WTC11 (cell line): ENCODE measurements around the gene USP43. TPM values are rescaled to one million over a fixed set of nuclear protein-coding genes. Genes with fewer than 3 reads are reported as not detected.

Source experiments
- ATAC-seq: fragments of 200-7000 bp; cut with Tn5 transposase; 2 replicates; pipeline ENCODE4 v1.10.0; 2021; ENCODE audit warnings: mild to moderate bottlenecking, moderate library complexity
- CTCF ChIA-PET: fragments of 300-600 bp; sonication (Branson Sonifier 250); formaldehyde crosslinking; loops from one replicate; lab custom pipeline; 2021; ENCODE audit warnings: antibody characterized with exemption; lab: Charles Lee
- POLR2A ChIA-PET: fragments of 350-600 bp; sonication (Branson Sonifier 250); formaldehyde crosslinking; loops from one replicate; lab custom pipeline; 2021; ENCODE audit warnings: antibody characterized with exemption; lab: Charles Lee
- DNase-seq: peaks from one replicate; pipeline ENCODE4 v3.0.0; 2021; ENCODE audit warnings: low spot score
- H3K27ac Mint-ChIP-seq: 2 replicates; pipeline ENCODE4 v1.8.0; 2021; ENCODE audit warnings: mixed read lengths
- H3K27me3 Mint-ChIP-seq: 2 replicates; pipeline ENCODE4 v1.8.0; 2021; ENCODE audit warnings: low read depth, mild to moderate bottlenecking, moderate library complexity, mixed read lengths
- H3K36me3 Mint-ChIP-seq: 2 replicates; pipeline ENCODE4 v1.8.0; 2021; ENCODE audit warnings: mixed read lengths
- H3K4me1 Mint-ChIP-seq: 2 replicates; pipeline ENCODE4 v1.8.0; 2022; ENCODE audit warnings: mixed read lengths
- H3K4me3 Mint-ChIP-seq: 2 replicates; pipeline ENCODE4 v1.8.0; 2021; ENCODE audit warnings: mild to moderate bottlenecking, moderate library complexity, mixed read lengths
- H3K9me3 Mint-ChIP-seq: 2 replicates; pipeline ENCODE4 v1.8.0; 2021; ENCODE audit warnings: mixed read lengths
- AFF4 ChIP-seq: sonication (generic); formaldehyde crosslinking; IDR thresholded peaks from 2 replicates; pipeline ENCODE4 v1.8.1; 2023; ENCODE audit warnings: mild to moderate bottlenecking, missing genetic modification reagents, borderline replicate concordance
- ATF3 ChIP-seq: sonication (generic); formaldehyde crosslinking; conservative IDR thresholded peaks from 2 replicates; pipeline ENCODE4 v1.8.1; 2022; ENCODE audit warnings: mild to moderate bottlenecking, missing genetic modification reagents
- FOXP1 ChIP-seq: sonication (generic); formaldehyde crosslinking; IDR thresholded peaks from 2 replicates; pipeline ENCODE4 v1.8.0; 2022; ENCODE audit warnings: missing genetic modification reagents, mild to moderate bottlenecking, moderate library complexity, borderline replicate concordance
- IRF1 ChIP-seq: sonication (generic); formaldehyde crosslinking; IDR thresholded peaks from 2 replicates; pipeline ENCODE4 v1.8.0; 2023; ENCODE audit warnings: missing genetic modification reagents
- KAT7 ChIP-seq: sonication (generic); formaldehyde crosslinking; IDR thresholded peaks from 2 replicates; pipeline ENCODE4 v1.8.1; 2023; ENCODE audit warnings: missing genetic modification reagents, mild to moderate bottlenecking, borderline replicate concordance
- PREB ChIP-seq: sonication (generic); formaldehyde crosslinking; IDR thresholded peaks from 2 replicates; pipeline ENCODE4 v1.8.1; 2022; ENCODE audit warnings: mild to moderate bottlenecking, missing genetic modification reagents, moderate library complexity, borderline replicate concordance
- RELA ChIP-seq: sonication (generic); formaldehyde crosslinking; IDR thresholded peaks from 2 replicates; pipeline ENCODE4 v1.8.1; 2022; ENCODE audit warnings: missing genetic modification reagents, mild to moderate bottlenecking, borderline replicate concordance
- SMAD3 ChIP-seq: sonication (generic); formaldehyde crosslinking; IDR thresholded peaks from 2 replicates; pipeline ENCODE4 v1.8.0; 2022; ENCODE audit warnings: missing genetic modification reagents, mild to moderate bottlenecking, borderline replicate concordance
- TEAD4 ChIP-seq: sonication (generic); formaldehyde crosslinking; IDR thresholded peaks from 2 replicates; pipeline ENCODE4 v1.8.0; 2022; ENCODE audit warnings: mild to moderate bottlenecking, missing genetic modification reagents
- TP53 ChIP-seq: sonication (generic); formaldehyde crosslinking; IDR thresholded peaks from 2 replicates; pipeline ENCODE4 v1.8.1; 2023; ENCODE audit warnings: mild to moderate bottlenecking, missing genetic modification reagents
- ZBTB21 ChIP-seq: sonication (generic); formaldehyde crosslinking; IDR thresholded peaks from 2 replicates; pipeline ENCODE4 v1.8.1; 2023; ENCODE audit warnings: mild to moderate bottlenecking, missing genetic modification reagents, borderline replicate concordance
- ZNF219 ChIP-seq: sonication (generic); formaldehyde crosslinking; IDR thresholded peaks from 2 replicates; pipeline ENCODE4 v1.8.0; 2023; ENCODE audit warnings: missing genetic modification reagents, mild to moderate bottlenecking, borderline replicate concordance
- ZNF671 ChIP-seq: fragments of 250-450 bp; sonication (Bioruptor Pico); IDR thresholded peaks from 2 replicates; pipeline ENCODE4 v1.8.0; 2021; ENCODE audit warnings: mild to moderate bottlenecking
- total RNA-seq: library from RNA; stranded (reverse); gene quantifications from 3 replicates; pipeline ENCODE4 v1.2.3, GENCODE V29; 2021
- TF ChIP-seq, protein P1 (sequence below): fragments of 250-450 bp; sonication (Bioruptor Pico); IDR thresholded peaks from 2 replicates; pipeline ENCODE4 v1.8.0; 2021; ENCODE audit warnings: mild to moderate bottlenecking
- TF ChIP-seq, protein P2 (sequence below): sonication (generic); formaldehyde crosslinking; IDR thresholded peaks from 2 replicates; pipeline ENCODE4 v1.8.0; 2022; ENCODE audit warnings: mild to moderate bottlenecking, missing genetic modification reagents
- TF ChIP-seq, protein P3 (sequence below): sonication (generic); formaldehyde crosslinking; IDR thresholded peaks from 2 replicates; pipeline ENCODE4 v1.8.0; 2022; ENCODE audit warnings: mild to moderate bottlenecking, missing genetic modification reagents
- TF ChIP-seq, protein P4 (sequence below): sonication (generic); formaldehyde crosslinking; IDR thresholded peaks from 2 replicates; pipeline ENCODE4 v1.8.1; 2022; ENCODE audit warnings: low read depth, mild to moderate bottlenecking, moderate library complexity, missing genetic modification reagents, borderline replicate concordance

The USP43 gene
- total RNA-seq, 1 experiment from 2014 or later = 8.6 TPM

GRCh38 chr17:9726291-9726690 lies 81.0 kb downstream of the USP43 start:
- peaks cover 7% of the 10 kb centered on the region for H3K9me3 Mint-ChIP-seq
- no peaks in the 10 kb centered on the region for H3K27me3 Mint-ChIP-seq
- ChIA-PET CTCF (interaction anchor here (0.6 to 2.8 kb wide), 5 partner anchors 19 to 164 kb away, joined by 3 to 13 read pairs (median 10); partner anchors contain the start of gene CFAP52), POLR2A (no interaction called here)
- no peak for ATAC-seq
- DNase-seq = no peak
- H3K36me3 Mint-ChIP-seq = peaks cover 13% of the 10 kb centered on the region
- no peak overlapping the region for H3K27ac Mint-ChIP-seq
- H3K4me1 Mint-ChIP-seq = 0 out of 2 replicates have a peak, but pooled peaks cover 3% of the 10 kb centered on the region
- no peak overlapping the region for H3K4me3 Mint-ChIP-seq
- TF ChIP-seq SMAD3 (CRISPR knock-in tag) (no peak), ZNF671 (CRISPR knock-in tag) (no peak), RELA (CRISPR knock-in tag) (no peak)

DNA sequence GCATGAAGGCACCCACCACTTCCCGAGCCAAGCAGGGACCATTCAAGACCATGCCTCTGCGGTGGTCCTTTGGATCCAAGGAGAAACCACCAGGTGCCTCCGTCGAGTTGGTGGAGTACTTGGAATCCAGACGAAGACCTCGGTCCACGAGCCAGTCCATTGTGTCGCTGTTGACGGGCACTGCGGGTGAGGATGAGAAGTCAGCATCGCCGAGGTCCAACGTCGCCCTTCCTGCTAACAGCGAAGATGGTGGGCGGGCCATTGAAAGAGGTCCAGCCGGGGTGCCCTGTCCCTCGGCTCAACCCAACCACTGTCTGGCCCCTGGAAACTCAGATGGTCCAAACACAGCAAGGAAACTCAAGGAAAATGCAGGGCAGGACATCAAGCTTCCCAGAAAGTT lies 82.7 kb downstream of the USP43 start:
- POLR2A ChIA-PET = no interaction called here
- TF ChIP-seq TEAD4 (no peak), KAT7 (no peak), IRF1 (no peak), TP53 (no peak), AFF4 (no peak), ZNF219 (CRISPR knock-in tag) (no peak), ZBTB21 (CRISPR knock-in tag) (no peak), RELA (CRISPR knock-in tag) (no peak), PREB (CRISPR knock-in tag) (no peak), FOXP1 (no peak), ATF3 (CRISPR knock-in tag) (no peak)
- TF ChIP-seq, protein P1, sequence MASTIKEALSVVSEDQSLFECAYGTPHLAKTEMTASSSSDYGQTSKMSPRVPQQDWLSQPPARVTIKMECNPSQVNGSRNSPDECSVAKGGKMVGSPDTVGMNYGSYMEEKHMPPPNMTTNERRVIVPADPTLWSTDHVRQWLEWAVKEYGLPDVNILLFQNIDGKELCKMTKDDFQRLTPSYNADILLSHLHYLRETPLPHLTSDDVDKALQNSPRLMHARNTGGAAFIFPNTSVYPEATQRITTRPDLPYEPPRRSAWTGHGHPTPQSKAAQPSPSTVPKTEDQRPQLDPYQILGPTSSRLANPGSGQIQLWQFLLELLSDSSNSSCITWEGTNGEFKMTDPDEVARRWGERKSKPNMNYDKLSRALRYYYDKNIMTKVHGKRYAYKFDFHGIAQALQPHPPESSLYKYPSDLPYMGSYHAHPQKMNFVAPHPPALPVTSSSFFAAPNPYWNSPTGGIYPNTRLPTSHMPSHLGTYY (CRISPR knock-in tag) = no peak
- TF ChIP-seq, protein P2, sequence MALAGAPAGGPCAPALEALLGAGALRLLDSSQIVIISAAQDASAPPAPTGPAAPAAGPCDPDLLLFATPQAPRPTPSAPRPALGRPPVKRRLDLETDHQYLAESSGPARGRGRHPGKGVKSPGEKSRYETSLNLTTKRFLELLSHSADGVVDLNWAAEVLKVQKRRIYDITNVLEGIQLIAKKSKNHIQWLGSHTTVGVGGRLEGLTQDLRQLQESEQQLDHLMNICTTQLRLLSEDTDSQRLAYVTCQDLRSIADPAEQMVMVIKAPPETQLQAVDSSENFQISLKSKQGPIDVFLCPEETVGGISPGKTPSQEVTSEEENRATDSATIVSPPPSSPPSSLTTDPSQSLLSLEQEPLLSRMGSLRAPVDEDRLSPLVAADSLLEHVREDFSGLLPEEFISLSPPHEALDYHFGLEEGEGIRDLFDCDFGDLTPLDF (CRISPR knock-in tag) = no peak
- TF ChIP-seq, protein P3, sequence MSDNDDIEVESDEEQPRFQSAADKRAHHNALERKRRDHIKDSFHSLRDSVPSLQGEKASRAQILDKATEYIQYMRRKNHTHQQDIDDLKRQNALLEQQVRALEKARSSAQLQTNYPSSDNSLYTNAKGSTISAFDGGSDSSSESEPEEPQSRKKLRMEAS (CRISPR knock-in tag) = no peak
- TF ChIP-seq, protein P4, sequence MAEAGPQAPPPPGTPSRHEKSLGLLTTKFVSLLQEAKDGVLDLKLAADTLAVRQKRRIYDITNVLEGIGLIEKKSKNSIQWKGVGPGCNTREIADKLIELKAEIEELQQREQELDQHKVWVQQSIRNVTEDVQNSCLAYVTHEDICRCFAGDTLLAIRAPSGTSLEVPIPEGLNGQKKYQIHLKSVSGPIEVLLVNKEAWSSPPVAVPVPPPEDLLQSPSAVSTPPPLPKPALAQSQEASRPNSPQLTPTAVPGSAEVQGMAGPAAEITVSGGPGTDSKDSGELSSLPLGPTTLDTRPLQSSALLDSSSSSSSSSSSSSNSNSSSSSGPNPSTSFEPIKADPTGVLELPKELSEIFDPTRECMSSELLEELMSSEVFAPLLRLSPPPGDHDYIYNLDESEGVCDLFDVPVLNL (CRISPR knock-in tag) = no peak
- H3K4me3 Mint-ChIP-seq = no peak overlapping the region
- peaks cover 19% of the 10 kb centered on the region for H3K9me3 Mint-ChIP-seq
- peaks cover 18% of the 10 kb centered on the region for H3K36me3 Mint-ChIP-seq
- CTCF ChIA-PET = interaction anchor here (0.7 to 2.8 kb wide), 13 partner anchors 17 to 403 kb away, joined by 3 to 13 read pairs (median 5); partner anchors contain the start of genes CFAP52 and USP43
- H3K4me1 Mint-ChIP-seq = no peaks in the 10 kb centered on the region
- H3K27ac Mint-ChIP-seq = no peak overlapping the region
- H3K27me3 Mint-ChIP-seq = peaks cover 2% of the 10 kb centered on the region; the same call in 1 of the 2 replicates
- ATAC-seq (no peak), DNase-seq (no peak)
